ENCODE data around the gene CD74. TPM values are rescaled to one million over a fixed set of nuclear protein-coding genes. Genes with fewer than 3 reads are reported as not detected.

The CD74 gene
- total RNA-seq (2012; rRNA removed) (0.18 and 0.28 TPM in 2 replicates), polyA plus RNA-seq (2012; rRNA removed) (1.1 and 1.5 TPM in 2 replicates), Bru-seq, nascent RNA (percentile 11 among the genes with signal in this experiment), BruChase-seq, experiment 1, labeled RNA remaining after a 6-hour chase (percentile 16 among the genes with signal in this experiment), BruChase-seq, experiment 2, labeled RNA remaining after a 2-hour chase (percentile 15 among the genes with signal in this experiment)
- polyA plus RNA-seq (2012; cell fraction: cytosol; rRNA removed): 1.4 and 3.4 TPM in 2 replicates
- polyA plus RNA-seq (2012; cell fraction: nucleus; rRNA removed; ENCODE audit: low replicate concordance): 0.60 and 0.64 TPM in 2 replicates
- long read RNA-seq: 0 reads

GRCh38 chr5:150412319-150413175 is at the start of gene CD74:
Gene CD74, minus strand, starts transcription at chr5:150412910. Its CDS starts 161 bp downstream, at chr5:150412749.
- no peak within 1 kb of the TSS for H3K18ac ChIP-seq (ENCODE audit: low read depth, low read length)
- H4K91ac ChIP-seq (ENCODE audit: insufficient read depth, low read depth, low read length): no peak within 1 kb of the TSS
- ATAC-seq (ENCODE audit: low read depth): no peak
- no peak within 1 kb of the TSS for H3K4me3 ChIP-seq (ENCODE audit: insufficient read depth, low read depth, low read length)
- H3K27me3 ChIP-seq (ENCODE audit: control insufficient read depth, insufficient read depth, low read length): 0 out of 2 replicates have a peak, but pooled peaks cover 1% of the 10 kb centered on the region
- 0 out of 2 replicates have a peak within 1 kb of the TSS, but pooled peaks have one; percentile 14 for H2BK120ac ChIP-seq (ENCODE audit: low read depth, low read length)
- H3K4ac ChIP-seq (ENCODE audit: low read depth, low read length): no peak within 1 kb of the TSS
- peak; percentile 20 for DNase-seq
- no peak within 1 kb of the TSS; the same call in 1 of the 2 replicates for H3K14ac ChIP-seq (replicated peaks; ENCODE audit: low read depth, low read length)
- POLR2A ChIA-PET (ENCODE audit: unreplicated experiment): no interaction called here
- no peak within 1 kb of the TSS for H2BK5ac ChIP-seq (ENCODE audit: low read depth, low read length, poor library complexity, severe bottlenecking)
- H2AK5ac ChIP-seq (ENCODE audit: low read depth, low read length): no peak within 1 kb of the TSS
- no peak within 1 kb of the TSS for H3K4me2 ChIP-seq (ENCODE audit: low read depth, low read length)
- no peak within 1 kb of the TSS for H2BK15ac ChIP-seq (ENCODE audit: low read depth, low read length)
- no peak within 1 kb of the TSS for H4K8ac ChIP-seq (ENCODE audit: low read depth in 2 of 2, low read length in 2 of 2)
- CTCF ChIA-PET: no interaction called here
- 49% methylated on average over 9 of the region's 20 CpGs; no CpG with 5 or more reads in 1 of the 2 experiments for WGBS, 2 experiments (ENCODE audit: extremely low coverage in 2 of 2, insufficient read length in 1 of 2)
- intact Hi-C loops (cut with micrococcal nuclease) (no loop called here), dilution Hi-C loops (cut with HindIII; ENCODE audit: low sequenced_read_pairs, unreplicated experiment) (no loop called here), in situ Hi-C loops (cut with MboI; ENCODE audit: low sequenced_read_pairs) (no loop called here)
- no peaks in the 10 kb centered on the region for H3K9me3 ChIP-seq (ENCODE audit: control insufficient read depth, insufficient read depth, low read length)
- no peak within 1 kb of the TSS for H3K23ac ChIP-seq (ENCODE audit: low read depth, low read length)
- TF ChIP-seq RFX5 (IDR thresholded peaks at IDR 0.05; ENCODE audit: low read depth, low read length) (peak; percentile 98), SMC3 (IDR thresholded peaks at IDR 0.05; ENCODE audit: low read depth, low read length) (no peak)
- H3K27ac ChIP-seq (ENCODE audit: insufficient read depth, low read length): no peak within 1 kb of the TSS
- no peak within 1 kb of the TSS for H2BK20ac ChIP-seq (ENCODE audit: low read depth, low read length)
- no TSS peak for BruUV-seq (replicated peaks)
- H3K79me1 ChIP-seq (ENCODE audit: low read depth in 1 of 2, low read length in 2 of 2): no peaks in the 10 kb centered on the region
- peaks cover 3% of the 10 kb centered on the region; the same call in 1 of the 2 replicates for H3K9me1 ChIP-seq (ENCODE audit: insufficient read depth, low read length)
- H2AFZ ChIP-seq (replicated peaks; ENCODE audit: low read length, poor library complexity): peak within 1 kb of the TSS; percentile 79
- H4K20me1 ChIP-seq (ENCODE audit: insufficient read depth, low read length): no peaks in the 10 kb centered on the region
- H3K4me1 ChIP-seq (ENCODE audit: control insufficient read depth, insufficient read depth, low read length): no peaks in the 10 kb centered on the region
- no peak within 1 kb of the TSS for H3K9ac ChIP-seq (ENCODE audit: low read depth, low read length)
- peak within 1 kb of the TSS; percentile 61 for H2AK9ac ChIP-seq (replicated peaks; ENCODE audit: low read depth, low read length, poor library complexity)
- H3K56ac ChIP-seq (ENCODE audit: extremely low read depth, insufficient read depth, low read length): no peak within 1 kb of the TSS
- H4K5ac ChIP-seq (ENCODE audit: low read depth, low read length): no peak within 1 kb of the TSS
- H3K36me3 ChIP-seq (ENCODE audit: control insufficient read depth, insufficient read depth, low read length): no peaks in the 10 kb centered on the region
